Neural cell (in vitro differentiated cells): Measurements from ENCODE around the gene CLTB.

Experiments
- TAF1 ChIP-seq: IDR thresholded peaks from 2 replicates; pipeline ENCODE4 v1.6.1; 2012; ENCODE audit warnings: low read depth
- TF ChIP-seq, protein P1 (sequence below): fragments of 450-650 bp; IDR thresholded peaks from 2 replicates; pipeline ENCODE4 v1.5.1; 2014; ENCODE audit warnings: antibody characterized with exemption, mild to moderate bottlenecking, moderate library complexity; ENCODE audit not compliant: poor library complexity, severe bottlenecking

DNA sequence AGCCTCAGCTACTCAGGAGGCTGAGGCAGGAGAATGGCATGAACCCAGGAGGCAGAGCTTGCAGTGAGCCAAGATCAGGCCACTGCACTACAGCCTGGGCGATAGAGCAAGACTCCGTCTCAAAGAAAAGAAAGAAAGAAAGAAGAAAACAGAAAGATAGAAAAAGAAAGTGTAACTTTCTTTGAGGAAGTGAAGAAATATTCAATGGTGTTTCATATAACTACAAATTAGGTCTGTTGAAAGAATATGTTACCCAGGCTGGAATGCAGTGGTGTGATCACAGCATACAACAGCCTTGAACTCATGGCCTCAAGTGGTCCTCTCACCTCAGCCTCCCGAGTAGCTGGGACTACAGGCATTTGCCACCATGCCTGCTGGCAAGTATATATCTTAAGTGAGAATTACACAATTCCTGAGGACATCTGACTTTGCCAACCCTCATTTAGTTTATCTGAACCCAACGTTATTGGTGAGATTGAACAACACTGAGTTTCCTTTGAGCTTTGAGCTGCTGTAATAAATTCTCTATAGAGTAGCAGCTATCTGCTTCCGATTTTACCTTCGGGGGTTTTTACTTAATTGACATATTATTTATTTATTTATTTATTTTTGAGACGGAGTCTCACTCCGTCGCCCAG is 29.8 kb upstream of the CLTB start:
- TF ChIP-seq, protein P1, sequence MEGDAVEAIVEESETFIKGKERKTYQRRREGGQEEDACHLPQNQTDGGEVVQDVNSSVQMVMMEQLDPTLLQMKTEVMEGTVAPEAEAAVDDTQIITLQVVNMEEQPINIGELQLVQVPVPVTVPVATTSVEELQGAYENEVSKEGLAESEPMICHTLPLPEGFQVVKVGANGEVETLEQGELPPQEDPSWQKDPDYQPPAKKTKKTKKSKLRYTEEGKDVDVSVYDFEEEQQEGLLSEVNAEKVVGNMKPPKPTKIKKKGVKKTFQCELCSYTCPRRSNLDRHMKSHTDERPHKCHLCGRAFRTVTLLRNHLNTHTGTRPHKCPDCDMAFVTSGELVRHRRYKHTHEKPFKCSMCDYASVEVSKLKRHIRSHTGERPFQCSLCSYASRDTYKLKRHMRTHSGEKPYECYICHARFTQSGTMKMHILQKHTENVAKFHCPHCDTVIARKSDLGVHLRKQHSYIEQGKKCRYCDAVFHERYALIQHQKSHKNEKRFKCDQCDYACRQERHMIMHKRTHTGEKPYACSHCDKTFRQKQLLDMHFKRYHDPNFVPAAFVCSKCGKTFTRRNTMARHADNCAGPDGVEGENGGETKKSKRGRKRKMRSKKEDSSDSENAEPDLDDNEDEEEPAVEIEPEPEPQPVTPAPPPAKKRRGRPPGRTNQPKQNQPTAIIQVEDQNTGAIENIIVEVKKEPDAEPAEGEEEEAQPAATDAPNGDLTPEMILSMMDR, result no peak
- TF ChIP-seq TAF1, result no peak
